RWPE2 (cell line): Measurements from ENCODE around the gene PTPRN2.

Experiments used
- ATAC-seq: fragments of 200-7000 bp; cut with Tn5 transposase; 3 replicates; pipeline ENCODE4 v1.9.1; 2021; ENCODE audit warnings: low read depth
- DNase-seq: peaks from one replicate; pipeline ENCODE4 v3.0.0-alpha.2; 2020; ENCODE audit warnings: low spot score
- H3K27ac ChIP-seq: fragments of 450-650 bp; 2 replicates; pipeline ENCODE4 v1.5.1; 2017; ENCODE audit warnings: mild to moderate bottlenecking; ENCODE audit not compliant: poor library complexity, severe bottlenecking
- H3K27me3 ChIP-seq: fragments of 250-450 bp; sonication (Bioruptor Pico); 2 replicates; pipeline ENCODE4 v1.5.1; 2021; ENCODE audit warnings: mild to moderate bottlenecking, moderate library complexity; ENCODE audit not compliant: insufficient read depth, poor library complexity, severe bottlenecking
- H3K36me3 ChIP-seq: fragments of 250-450 bp; sonication (Bioruptor Pico); 2 replicates; pipeline ENCODE4 v1.5.1; 2020; ENCODE audit warnings: low read depth, mild to moderate bottlenecking, moderate library complexity
- H3K4me1 ChIP-seq: fragments of 250-450 bp; sonication (Bioruptor Pico); 2 replicates; pipeline ENCODE4 v1.5.1; 2021; ENCODE audit warnings: mild to moderate bottlenecking, moderate library complexity; ENCODE audit not compliant: insufficient read depth, poor library complexity, severe bottlenecking
- H3K4me3 ChIP-seq: fragments of 250-450 bp; sonication (Bioruptor Pico); 2 replicates; pipeline ENCODE4 v1.5.1; 2021; ENCODE audit warnings: mild to moderate bottlenecking, moderate library complexity; ENCODE audit not compliant: severe bottlenecking
- H3K9me3 ChIP-seq: fragments of 250-450 bp; sonication (Bioruptor Pico); 2 replicates; pipeline ENCODE4 v1.5.1; 2021; ENCODE audit warnings: mild to moderate bottlenecking, moderate library complexity; ENCODE audit not compliant: severe bottlenecking
- TF ChIP-seq, protein P1 (sequence below): fragments of 450-650 bp; IDR thresholded peaks from one replicate; pipeline ENCODE4 v1.5.1; 2017; ENCODE audit warnings: mild to moderate bottlenecking, moderate library complexity; ENCODE audit not compliant: poor library complexity, severe bottlenecking

Gene PTPRN2

DNA sequence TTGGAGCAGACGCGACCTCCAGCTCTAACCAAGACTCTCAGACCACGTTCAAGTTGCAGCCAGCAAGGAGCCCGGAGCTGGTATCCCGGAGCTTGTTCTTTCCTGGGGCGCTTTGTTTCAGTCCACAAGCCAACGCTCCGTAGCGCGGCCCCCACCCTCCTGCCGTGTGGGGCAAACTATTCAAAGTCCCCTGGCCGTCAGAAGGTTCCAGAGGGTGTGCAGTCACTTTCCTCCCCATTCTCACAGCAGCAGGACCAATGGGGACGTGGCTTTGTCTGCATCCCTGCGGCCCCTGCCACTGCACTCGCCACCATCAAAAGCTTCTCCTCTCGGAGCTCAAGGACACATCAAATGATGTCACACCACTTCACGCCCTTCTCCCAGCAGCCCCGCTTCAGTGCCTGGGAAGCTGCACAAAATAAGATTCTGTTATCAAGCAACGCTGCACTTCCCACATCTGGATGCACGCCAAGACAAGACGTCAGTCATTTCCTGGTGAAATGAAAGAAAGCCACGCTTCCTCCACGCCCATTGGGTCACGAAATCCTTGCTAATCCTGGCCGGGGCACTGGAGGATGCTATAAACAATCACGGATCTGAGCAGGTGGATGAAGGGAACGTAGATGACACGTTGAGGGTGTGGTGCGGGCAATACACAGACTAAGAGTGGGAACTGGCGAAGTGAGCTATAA lies 348.2 kb downstream of the PTPRN2 start:
- TF ChIP-seq, protein P1, sequence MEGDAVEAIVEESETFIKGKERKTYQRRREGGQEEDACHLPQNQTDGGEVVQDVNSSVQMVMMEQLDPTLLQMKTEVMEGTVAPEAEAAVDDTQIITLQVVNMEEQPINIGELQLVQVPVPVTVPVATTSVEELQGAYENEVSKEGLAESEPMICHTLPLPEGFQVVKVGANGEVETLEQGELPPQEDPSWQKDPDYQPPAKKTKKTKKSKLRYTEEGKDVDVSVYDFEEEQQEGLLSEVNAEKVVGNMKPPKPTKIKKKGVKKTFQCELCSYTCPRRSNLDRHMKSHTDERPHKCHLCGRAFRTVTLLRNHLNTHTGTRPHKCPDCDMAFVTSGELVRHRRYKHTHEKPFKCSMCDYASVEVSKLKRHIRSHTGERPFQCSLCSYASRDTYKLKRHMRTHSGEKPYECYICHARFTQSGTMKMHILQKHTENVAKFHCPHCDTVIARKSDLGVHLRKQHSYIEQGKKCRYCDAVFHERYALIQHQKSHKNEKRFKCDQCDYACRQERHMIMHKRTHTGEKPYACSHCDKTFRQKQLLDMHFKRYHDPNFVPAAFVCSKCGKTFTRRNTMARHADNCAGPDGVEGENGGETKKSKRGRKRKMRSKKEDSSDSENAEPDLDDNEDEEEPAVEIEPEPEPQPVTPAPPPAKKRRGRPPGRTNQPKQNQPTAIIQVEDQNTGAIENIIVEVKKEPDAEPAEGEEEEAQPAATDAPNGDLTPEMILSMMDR, result no peak
- Histone ChIP-seq H3K27ac (no peak overlapping the region), H3K36me3 (no peaks in the 10 kb centered on the region), H3K4me3 (no peak overlapping the region), H3K9me3 (peaks cover 6% of the 10 kb centered on the region), H3K27me3 (no peaks in the 10 kb centered on the region), H3K4me1 (no peaks in the 10 kb centered on the region)
- ATAC-seq (no peak), DNase-seq (no peak)

DNA sequence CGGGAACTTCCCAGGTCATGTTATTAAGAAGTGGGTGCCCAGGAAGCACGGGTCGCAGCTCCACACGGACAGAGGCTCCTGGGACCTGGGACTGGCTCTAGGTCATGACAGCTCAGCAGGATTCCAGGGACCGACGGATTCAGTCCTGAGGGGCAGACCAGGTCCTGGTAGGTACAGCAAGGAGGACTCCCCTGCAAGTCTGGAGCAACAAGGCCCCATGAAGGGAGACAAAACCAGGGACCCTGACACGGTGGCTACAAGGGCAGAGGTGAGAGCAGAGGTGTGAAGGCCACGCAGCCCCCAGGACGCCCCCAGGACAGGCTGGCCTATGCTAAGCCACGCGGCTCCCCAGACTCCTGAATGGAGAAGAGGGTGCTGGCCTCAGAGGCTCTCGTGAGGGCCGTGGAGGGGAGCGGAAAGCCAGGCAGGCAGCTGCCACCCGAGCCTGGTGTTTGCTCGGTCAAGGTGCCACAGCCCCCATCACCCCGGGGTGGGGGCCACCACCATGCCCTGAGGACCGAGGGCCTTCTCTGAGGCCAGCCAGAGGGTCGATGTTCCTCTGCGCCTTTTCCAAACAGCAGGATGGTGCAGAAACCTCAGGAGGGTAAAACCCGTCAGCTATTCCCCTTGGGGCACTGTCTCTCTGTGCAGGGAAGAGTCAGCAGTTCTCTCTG lies 348.9 kb downstream of the PTPRN2 start:
- Histone ChIP-seq H3K27ac (no peak overlapping the region), H3K4me3 (no peak overlapping the region), H3K36me3 (no peaks in the 10 kb centered on the region), H3K9me3 (peaks cover 6% of the 10 kb centered on the region), H3K27me3 (no peaks in the 10 kb centered on the region), H3K4me1 (no peaks in the 10 kb centered on the region)
- ATAC-seq (no peak), DNase-seq (no peak)
- TF ChIP-seq, protein P1, result no peak

- no peaks in the 10 kb centered on the region for H3K36me3 ChIP-seq
- H3K4me3 ChIP-seq, result no peak overlapping the region
- H3K4me1 ChIP-seq, result no peaks in the 10 kb centered on the region
Measured at GRCh38 chr7:158237672-158238335, 349.8 kb downstream of the PTPRN2 start.

GRCh38 chr7:158236400-158236799 lies 351.2 kb downstream of the PTPRN2 start:
- no peak for ATAC-seq
- Histone ChIP-seq H3K27me3 (no peaks in the 10 kb centered on the region), H3K4me3 (no peak overlapping the region), H3K9me3 (peaks cover 6% of the 10 kb centered on the region), H3K4me1 (no peaks in the 10 kb centered on the region), H3K27ac (no peak overlapping the region), H3K36me3 (no peaks in the 10 kb centered on the region)
- TF ChIP-seq, protein P1, result no peak
- no peak for DNase-seq

More at GRCh38 chr7:158237672-158238335, 349.8 kb downstream of the PTPRN2 start:
- H3K27ac ChIP-seq, result no peak overlapping the region
- DNase-seq, result no peak
- H3K27me3 ChIP-seq, result no peaks in the 10 kb centered on the region
- ATAC-seq, result no peak
- H3K9me3 ChIP-seq, result peaks cover 6% of the 10 kb centered on the region
- TF ChIP-seq, protein P1, result no peak

GRCh38 chr7:158235862-158236261 lies 351.8 kb downstream of the PTPRN2 start:
- TF ChIP-seq, protein P1, result no peak
- no peaks in the 10 kb centered on the region for H3K36me3 ChIP-seq
- no peak overlapping the region for H3K4me3 ChIP-seq
- no peak for ATAC-seq
- no peaks in the 10 kb centered on the region for H3K4me1 ChIP-seq
- no peak overlapping the region for H3K27ac ChIP-seq
- H3K9me3 ChIP-seq, result peaks cover 8% of the 10 kb centered on the region
- DNase-seq, result no peak
- no peaks in the 10 kb centered on the region for H3K27me3 ChIP-seq
